Subcutaneous adipose tissue (tissue), 4 donors: ENCODE data around the gene GRIK2. TPM values are rescaled to one million over a fixed set of nuclear protein-coding genes. Genes with fewer than 3 reads are reported as not detected.

Source experiments
- CTCF ChIP-seq: fragments of 450-650 bp; IDR thresholded peaks from one replicate; pipeline ENCODE4 v1.5.1; 2016; ENCODE audit warnings: low read depth, mild to moderate bottlenecking, control low read depth, antibody characterized with exemption, moderate library complexity
- total RNA-seq, 4 donors: library from RNA; depleted of rRNA; stranded (reverse); fragments of >200 nt; gene quantifications; one replicate each; pipeline ENCODE4 v1.1.0, GENCODE V29; 2016

Gene GRIK2
- total RNA-seq, 4 donors from 2014 or later = 0.19 to 1.5 (median 0.81) TPM

- no peak for TF ChIP-seq CTCF
These were observed 257.0 kb downstream of the GRIK2 start for GRCh38 chr6:101650402-101651100.

- no peak for TF ChIP-seq CTCF
These were observed 258.6 kb downstream of the GRIK2 start for GRCh38 chr6:101652079-101652478.

- no peak for TF ChIP-seq CTCF
These were observed 261.6 kb downstream of the GRIK2 start for GRCh38 chr6:101655109-101655508.

- no peak for TF ChIP-seq CTCF
These were observed 268.8 kb downstream of the GRIK2 start for GRCh38 chr6:101662111-101662897.

GRCh38 chr6:101663100-101663499, 269.6 kb downstream of the GRIK2 start:
- no peak for TF ChIP-seq CTCF

GRCh38 chr6:101666256-101666655, 272.7 kb downstream of the GRIK2 start:
- no peak for TF ChIP-seq CTCF

GRCh38 chr6:101668496-101669030, 275.1 kb downstream of the GRIK2 start:
- no peak for TF ChIP-seq CTCF
